Hepatocyte (in vitro differentiated cells): ENCODE results near the gene INPP5D.

Source experiments
- EZH2 ChIP-seq: fragments of 200-600 bp; sonication (generic); IDR thresholded peaks from 2 replicates; pipeline ENCODE4 v1.6.1; 2016; ENCODE audit warnings: antibody characterized with exemption, mild to moderate bottlenecking, borderline replicate concordance
- EZH2phosphoT487 ChIP-seq: fragments of 200-600 bp; sonication (generic); IDR thresholded peaks from one replicate; pipeline ENCODE4 v1.6.1; 2018; ENCODE audit warnings: antibody characterized with exemption, mild to moderate bottlenecking, low read depth, moderate library complexity; ENCODE audit not compliant: unreplicated experiment, severe bottlenecking
- TF ChIP-seq, protein P1 (sequence below): fragments of 200-600 bp; sonication (generic); IDR thresholded peaks from 2 replicates; pipeline ENCODE4 v1.5.1; 2016; ENCODE audit warnings: antibody characterized with exemption, mild to moderate bottlenecking; ENCODE audit not compliant: poor library complexity

DNA sequence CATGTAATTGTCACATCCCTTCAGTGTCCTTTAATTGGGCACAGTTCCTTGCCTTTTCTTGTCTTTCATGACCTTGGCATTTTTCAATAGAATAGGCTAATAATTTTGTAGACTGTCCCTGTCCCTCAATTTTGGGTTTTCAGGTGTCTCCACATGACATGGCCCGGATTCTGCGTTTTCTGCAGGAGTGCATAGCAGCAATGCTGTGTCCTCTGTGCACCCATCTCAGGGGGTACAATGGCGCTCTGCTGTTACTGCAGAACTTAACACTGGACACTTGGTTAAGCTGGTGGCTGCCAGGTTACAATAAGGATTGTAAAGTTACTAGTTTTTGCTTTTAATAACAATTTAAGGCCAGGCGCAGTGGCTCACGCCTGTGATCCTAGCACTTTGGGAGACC lies 51.3 kb downstream of the INPP5D start:
- TF ChIP-seq EZH2: no peak
- TF ChIP-seq, protein P1, sequence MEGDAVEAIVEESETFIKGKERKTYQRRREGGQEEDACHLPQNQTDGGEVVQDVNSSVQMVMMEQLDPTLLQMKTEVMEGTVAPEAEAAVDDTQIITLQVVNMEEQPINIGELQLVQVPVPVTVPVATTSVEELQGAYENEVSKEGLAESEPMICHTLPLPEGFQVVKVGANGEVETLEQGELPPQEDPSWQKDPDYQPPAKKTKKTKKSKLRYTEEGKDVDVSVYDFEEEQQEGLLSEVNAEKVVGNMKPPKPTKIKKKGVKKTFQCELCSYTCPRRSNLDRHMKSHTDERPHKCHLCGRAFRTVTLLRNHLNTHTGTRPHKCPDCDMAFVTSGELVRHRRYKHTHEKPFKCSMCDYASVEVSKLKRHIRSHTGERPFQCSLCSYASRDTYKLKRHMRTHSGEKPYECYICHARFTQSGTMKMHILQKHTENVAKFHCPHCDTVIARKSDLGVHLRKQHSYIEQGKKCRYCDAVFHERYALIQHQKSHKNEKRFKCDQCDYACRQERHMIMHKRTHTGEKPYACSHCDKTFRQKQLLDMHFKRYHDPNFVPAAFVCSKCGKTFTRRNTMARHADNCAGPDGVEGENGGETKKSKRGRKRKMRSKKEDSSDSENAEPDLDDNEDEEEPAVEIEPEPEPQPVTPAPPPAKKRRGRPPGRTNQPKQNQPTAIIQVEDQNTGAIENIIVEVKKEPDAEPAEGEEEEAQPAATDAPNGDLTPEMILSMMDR: no peak
- no peak for TF ChIP-seq EZH2phosphoT487
